Muscle layer of duodenum (tissue), 2 donors: ENCODE data around the gene KDM2A.

Experiments used
- H3K27ac ChIP-seq: one replicate; pipeline ENCODE4 v1.7.0; 2013; ENCODE audit warnings: mild to moderate bottlenecking, low read length
- H3K27me3 ChIP-seq: one replicate; pipeline ENCODE4 v1.7.0; 2013; ENCODE audit warnings: low read depth, mild to moderate bottlenecking, control low read depth, low read length
- H3K36me3 ChIP-seq, 2 donors: one replicate each; pipeline ENCODE4 v1.7.0; 2013; ENCODE audit warnings: low read length in 2 of 2, control low read depth in 1 of 2, mild to moderate bottlenecking in 1 of 2; ENCODE audit not compliant: insufficient read depth in 2 of 2, control insufficient read depth in 1 of 2
- H3K4me1 ChIP-seq, 2 donors: one replicate each; pipeline ENCODE4 v1.7.0; 2013; ENCODE audit warnings: low read length in 2 of 2, mild to moderate bottlenecking in 2 of 2, control low read depth in 1 of 2, moderate library complexity in 1 of 2; ENCODE audit not compliant: insufficient read depth in 2 of 2, control insufficient read depth in 1 of 2
- H3K4me3 ChIP-seq, 2 donors: one replicate each; pipeline ENCODE4 v1.7.0; 2013; ENCODE audit warnings: low read length in 2 of 2, low read depth in 1 of 2, mild to moderate bottlenecking in 1 of 2
- H3K9me3 ChIP-seq, 2 donors: one replicate each; pipeline ENCODE4 v1.7.0; 2013; ENCODE audit warnings: low read length in 2 of 2, control low read depth in 1 of 2, mild to moderate bottlenecking in 1 of 2; ENCODE audit not compliant: control insufficient read depth in 1 of 2
- donor health status: healthy.

KDM2A gene

DNA sequence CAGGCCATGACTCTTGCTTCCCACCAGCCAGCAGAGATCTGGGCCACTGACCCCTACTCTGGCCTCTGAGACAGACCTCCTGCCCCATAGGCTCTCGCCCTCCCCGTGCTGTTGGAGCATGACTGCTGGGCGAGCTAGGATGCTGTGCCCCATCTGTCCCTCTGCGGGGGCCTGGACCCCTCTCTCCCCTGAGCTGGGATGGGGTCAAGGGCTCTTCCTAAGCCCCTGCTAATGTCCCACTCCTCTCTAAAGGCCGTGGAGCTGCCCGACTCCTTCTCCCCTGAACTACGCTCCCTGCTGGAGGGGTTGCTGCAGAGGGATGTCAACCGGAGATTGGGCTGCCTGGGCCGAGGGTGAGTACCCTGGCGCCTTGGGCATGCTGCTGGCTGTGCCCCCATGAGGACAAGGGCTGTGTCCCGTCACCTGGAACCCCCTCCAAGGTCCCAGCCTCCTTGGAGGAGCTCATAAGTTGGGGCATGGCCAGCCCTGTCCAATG, 163.9 kb downstream of the KDM2A start:
- Histone ChIP-seq H3K4me1 (peaks cover 12 to 31% of the 10 kb centered on the region in 2 donors), H3K27ac (no peak overlapping the region), H3K4me3 (no peak overlapping the region), H3K9me3 (no peaks in the 10 kb centered on the region), H3K27me3 (no peaks in the 10 kb centered on the region), H3K36me3 (peaks cover 44 to 74% of the 10 kb centered on the region in 2 donors)

DNA sequence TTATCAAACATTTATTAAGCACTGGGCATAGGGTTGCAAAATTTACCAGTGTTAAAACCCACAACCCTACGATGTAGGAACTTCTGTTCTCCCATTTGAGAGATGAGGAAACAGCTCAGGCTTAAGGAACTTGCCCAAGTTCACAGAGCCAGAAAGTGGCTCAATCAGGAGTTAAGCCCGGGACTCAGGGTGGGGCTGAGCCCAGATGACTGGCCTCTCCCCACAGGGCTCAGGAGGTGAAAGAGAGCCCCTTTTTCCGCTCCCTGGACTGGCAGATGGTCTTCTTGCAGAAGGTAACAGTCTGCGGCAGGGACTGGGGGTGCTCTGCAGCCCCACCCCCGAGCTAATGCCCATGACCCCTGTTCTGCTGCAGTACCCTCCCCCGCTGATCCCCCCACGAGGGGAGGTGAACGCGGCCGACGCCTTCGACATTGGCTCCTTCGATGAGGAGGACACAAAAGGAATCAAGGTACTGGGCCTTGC, 164.5 kb downstream of the KDM2A start:
- Histone ChIP-seq H3K4me3 (peak overlapping the region in 1 of 2 donors; percentile 14), H3K27me3 (no peaks in the 10 kb centered on the region), H3K9me3 (no peaks in the 10 kb centered on the region), H3K36me3 (peaks cover 44 to 75% of the 10 kb centered on the region in 2 donors), H3K4me1 (peaks cover 11 to 28% of the 10 kb centered on the region in 2 donors), H3K27ac (peak overlapping the region; percentile 45)

GRCh38 chr11:67284811-67285540, 165.9 kb downstream of the KDM2A start:
- no peaks in the 10 kb centered on the region for H3K27me3 ChIP-seq
- peaks cover 35 to 66% of the 10 kb centered on the region in 2 donors for H3K36me3 ChIP-seq
- H3K4me3 ChIP-seq: peak overlapping the region in 1 of 2 donors; percentile 29
- peaks cover 11 to 31% of the 10 kb centered on the region in 2 donors for H3K4me1 ChIP-seq
- no peaks in the 10 kb centered on the region for H3K9me3 ChIP-seq
- H3K27ac ChIP-seq: no peak overlapping the region

GRCh38 chr11:67285541-67286498, 166.8 kb downstream of the KDM2A start:
- H3K4me1 ChIP-seq: peaks cover 16 to 40% of the 10 kb centered on the region in 2 donors
- H3K27ac ChIP-seq: peak overlapping the region; percentile 99
- H3K36me3 ChIP-seq: peaks cover 27 to 58% of the 10 kb centered on the region in 2 donors
- peak overlapping the region in 1 of 2 donors; percentile 29 for H3K4me3 ChIP-seq
- no peaks in the 10 kb centered on the region for H3K9me3 ChIP-seq
- no peaks in the 10 kb centered on the region for H3K27me3 ChIP-seq

DNA sequence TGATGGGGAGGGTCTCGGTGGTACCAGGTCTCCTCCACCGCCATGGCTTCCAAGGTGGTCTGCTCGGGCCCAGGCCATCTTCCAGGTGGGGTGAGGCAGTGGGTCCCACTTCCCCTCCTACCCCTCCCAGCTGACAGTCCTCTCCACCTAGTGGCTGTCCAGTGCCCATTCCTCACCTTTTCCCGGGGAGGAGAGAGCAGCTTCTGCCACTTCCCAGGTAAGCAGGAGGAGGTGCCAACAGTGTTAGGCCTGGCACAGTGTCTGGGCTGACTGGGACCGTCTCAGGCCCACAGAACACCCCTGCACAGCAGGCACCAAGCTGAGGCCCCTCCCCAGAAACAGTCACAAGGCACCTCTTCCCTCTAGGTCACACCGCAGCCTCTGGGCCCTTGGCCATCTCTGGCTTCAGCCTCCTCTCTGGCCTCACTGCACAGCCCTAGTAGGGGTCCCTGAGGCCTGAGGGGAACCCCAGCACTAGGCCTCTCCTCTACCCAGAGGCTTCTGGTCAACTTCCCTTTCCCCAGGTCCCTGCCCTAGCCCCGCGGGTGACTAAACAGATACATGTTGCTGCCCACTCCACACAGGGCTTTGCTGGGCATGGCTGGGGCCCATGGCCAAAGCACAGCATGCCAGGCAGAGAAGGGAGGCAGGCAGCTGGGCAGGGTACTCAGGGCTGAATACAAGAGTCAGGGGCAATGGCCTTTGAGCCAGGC, 167.7 kb downstream of the KDM2A start:
- H3K27ac ChIP-seq: peak overlapping the region; percentile 99
- H3K9me3 ChIP-seq: no peaks in the 10 kb centered on the region
- no peaks in the 10 kb centered on the region for H3K27me3 ChIP-seq
- peaks cover 23 to 54% of the 10 kb centered on the region in 2 donors for H3K36me3 ChIP-seq
- H3K4me3 ChIP-seq: peak overlapping the region in 1 of 2 donors; percentile 31
- H3K4me1 ChIP-seq: peaks cover 16 to 48% of the 10 kb centered on the region in 2 donors

DNA sequence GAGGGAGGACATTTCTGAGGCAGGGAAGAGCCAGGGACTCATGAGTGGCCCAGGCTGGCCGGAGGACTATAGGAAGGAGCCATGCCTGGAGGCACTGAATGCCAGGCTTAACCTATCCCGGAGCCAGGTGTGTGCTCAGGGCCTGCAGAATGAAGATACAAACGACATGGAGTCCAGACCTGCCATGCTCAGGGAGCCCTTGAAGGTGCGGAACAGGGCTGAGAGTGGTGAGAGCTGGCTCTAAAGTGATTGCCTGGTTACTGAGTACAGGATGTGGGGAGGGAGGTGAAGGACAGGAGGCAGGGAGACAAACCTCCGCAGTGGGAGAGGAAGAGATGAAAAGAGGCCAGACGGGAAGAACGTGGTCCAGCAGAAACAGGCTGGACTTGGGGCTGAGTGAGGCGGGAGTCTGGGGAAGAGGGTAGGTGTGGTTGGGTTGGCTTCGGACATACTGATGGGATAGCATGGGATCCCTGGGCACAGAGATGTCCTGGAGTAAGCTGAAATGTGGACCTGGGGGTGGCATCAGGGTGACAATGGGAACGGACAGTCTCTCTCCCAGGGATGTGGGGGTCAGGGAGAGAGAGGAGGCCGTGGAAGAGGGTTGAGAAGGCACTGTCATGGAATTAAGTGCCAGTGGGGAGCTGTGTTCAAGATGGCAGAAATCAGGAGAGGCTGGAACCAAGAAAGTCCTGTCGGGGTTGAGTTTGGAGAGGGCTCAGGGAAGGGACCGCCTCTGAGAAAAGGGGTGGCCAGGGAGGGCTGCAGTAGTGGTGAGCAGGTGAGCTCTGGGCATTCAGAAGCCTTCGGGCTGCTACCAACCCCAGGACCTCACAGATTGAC, 168.5 kb downstream of the KDM2A start:
- H3K27me3 ChIP-seq: no peaks in the 10 kb centered on the region
- peaks cover 16 to 51% of the 10 kb centered on the region in 2 donors for H3K4me1 ChIP-seq
- peak overlapping the region; percentile 99 for H3K27ac ChIP-seq
- H3K9me3 ChIP-seq: no peaks in the 10 kb centered on the region
- peak overlapping the region; percentile 64 to 93 for H3K4me3 ChIP-seq
- peaks cover 21 to 53% of the 10 kb centered on the region in 2 donors for H3K36me3 ChIP-seq

GRCh38 chr11:67288198-67288451, 169.1 kb downstream of the KDM2A start:
- Histone ChIP-seq H3K27me3 (no peaks in the 10 kb centered on the region), H3K4me1 (peaks cover 16 to 50% of the 10 kb centered on the region in 2 donors), H3K36me3 (peaks cover 20 to 51% of the 10 kb centered on the region in 2 donors)

GRCh38 chr11:67288452-67289225, 169.6 kb downstream of the KDM2A start:
- Histone ChIP-seq H3K9me3 (no peaks in the 10 kb centered on the region), H3K27ac (peak overlapping the region; percentile 99), H3K27me3 (no peaks in the 10 kb centered on the region), H3K4me1 (peaks cover 16 to 51% of the 10 kb centered on the region in 2 donors), H3K36me3 (peaks cover 16 to 46% of the 10 kb centered on the region in 2 donors), H3K4me3 (peak overlapping the region; percentile 64 to 93)

More at GRCh38 chr11:67288198-67288451, 169.1 kb downstream of the KDM2A start:
- peak overlapping the region; percentile 99 for H3K27ac ChIP-seq
- H3K9me3 ChIP-seq: no peaks in the 10 kb centered on the region
- H3K4me3 ChIP-seq: peak overlapping the region; percentile 64 to 93

DNA sequence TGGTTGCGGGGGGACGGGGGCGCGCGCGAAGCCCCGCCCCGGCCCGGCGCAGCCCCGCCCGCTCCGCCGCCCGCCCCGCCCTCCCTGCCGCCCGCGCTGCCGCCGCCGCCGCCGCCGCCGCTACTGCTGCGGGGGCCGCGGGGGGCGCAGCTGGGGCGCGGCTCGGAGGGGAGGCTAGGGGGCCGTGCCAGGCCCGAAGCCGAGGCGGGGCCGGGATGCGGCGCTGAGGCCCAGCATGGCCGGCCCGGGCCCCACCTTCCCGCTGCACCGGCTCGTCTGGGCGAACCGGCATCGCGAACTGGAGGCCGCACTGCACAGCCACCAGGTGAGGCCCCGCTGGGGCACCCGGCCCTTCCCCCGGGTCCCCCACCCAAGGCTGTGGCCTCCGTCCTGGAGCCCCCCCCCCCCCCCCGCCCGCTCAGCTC, 170.2 kb downstream of the KDM2A start, which contains the start of gene ANKRD13D:
ANKRD13D (plus strand) TSS at position 78 of the 425 bp plus-strand sequence; CDS start at position 236, 158 bp downstream.
- Histone ChIP-seq H3K27me3 (no peaks in the 10 kb centered on the region), H3K4me3 (peak within 1 kb of the TSS; percentile 64 to 93), H3K27ac (peak within 1 kb of the TSS; percentile 99), H3K36me3 (peaks cover 11 to 40% of the 10 kb centered on the region in 2 donors), H3K4me1 (peaks cover 16 to 51% of the 10 kb centered on the region in 2 donors), H3K9me3 (no peaks in the 10 kb centered on the region)
